Karpas-422 (cell line): Measurements from ENCODE around the gene DAPK3. TPM values are rescaled to one million over a fixed set of nuclear protein-coding genes. Genes with fewer than 3 reads are reported as not detected.
"Not testable (repeated sequence)": the region's sequence is repeated elsewhere in the genome, so short reads cannot be mapped to it uniquely, and the experiment has no call there.

ENCODE experiments used
- DNase-seq: peaks from one replicate; pipeline ENCODE4 v3.0.0-alpha.2; 2015
- H2AFZ ChIP-seq: fragments of 200-600 bp; sonication (generic); 2 replicates; pipeline ENCODE4 v1.6.1; 2014; ENCODE audit warnings: antibody characterized with exemption, low read length, mixed read lengths
- H3K27ac ChIP-seq: fragments of 200-600 bp; sonication (generic); 2 replicates; pipeline ENCODE4 v1.5.1; 2014; ENCODE audit warnings: mild to moderate bottlenecking, low read length, moderate library complexity
- H3K27me3 ChIP-seq: fragments of 200-600 bp; sonication (generic); 2 replicates; pipeline ENCODE4 v1.6.1; 2014; ENCODE audit warnings: low read length, mixed read lengths
- H3K36me3 ChIP-seq: fragments of 200-600 bp; sonication (generic); 2 replicates; pipeline ENCODE4 v1.6.1; 2014; ENCODE audit warnings: low read length, mixed read lengths; ENCODE audit not compliant: insufficient read depth
- H3K4me1 ChIP-seq: fragments of 200-600 bp; sonication (generic); 2 replicates; pipeline ENCODE4 v1.6.1; 2014; ENCODE audit warnings: mild to moderate bottlenecking, low read length, mixed read lengths
- H3K4me2 ChIP-seq: fragments of 200-600 bp; sonication (generic); 2 replicates; pipeline ENCODE4 v1.6.1; 2014; ENCODE audit warnings: low read length, low read depth, mild to moderate bottlenecking; ENCODE audit not compliant: poor library complexity, severe bottlenecking
- H3K4me3 ChIP-seq: fragments of 200-600 bp; sonication (generic); 2 replicates; pipeline ENCODE4 v1.5.1; 2014; ENCODE audit warnings: mild to moderate bottlenecking, antibody characterized with exemption, low read length, mixed read lengths
- H3K79me2 ChIP-seq: fragments of 200-600 bp; sonication (generic); 2 replicates; pipeline ENCODE4 v1.6.1; 2014; ENCODE audit warnings: mild to moderate bottlenecking, low read length, mixed read lengths
- H3K9ac ChIP-seq: fragments of 200-600 bp; sonication (generic); 2 replicates; pipeline ENCODE4 v1.6.0; 2014; ENCODE audit warnings: low read length
- H3K9me2 ChIP-seq: fragments of 200-600 bp; sonication (generic), shearing (Covaris generic); replicated peaks from 2 replicates; pipeline ENCODE4 v1.6.0; 2014; ENCODE audit warnings: mild to moderate bottlenecking, low read length, moderate library complexity; ENCODE audit not compliant: insufficient read depth
- H3K9me3 ChIP-seq: fragments of 300-700, 200-600 bp; sonication (generic); 2 replicates; pipeline ENCODE4 v1.6.1; 2014; ENCODE audit warnings: low read length, mixed read lengths
- H4K20me1 ChIP-seq: fragments of 200-600 bp; sonication (generic); 2 replicates; pipeline ENCODE4 v1.6.1; 2014; ENCODE audit warnings: mild to moderate bottlenecking, antibody characterized with exemption, low read length, low read depth; ENCODE audit not compliant: insufficient read depth
- total RNA-seq: library from RNA; depleted of rRNA; stranded (reverse); fragments of >200 nt; shearing (Covaris generic); gene quantifications from 2 replicates; pipeline ENCODE4 v1.2.3, GENCODE V29; 2014; ENCODE audit warnings: low replicate concordance

Gene DAPK3
- total RNA-seq, 1 experiment from 2014 or later: 17.2 TPM

DNA sequence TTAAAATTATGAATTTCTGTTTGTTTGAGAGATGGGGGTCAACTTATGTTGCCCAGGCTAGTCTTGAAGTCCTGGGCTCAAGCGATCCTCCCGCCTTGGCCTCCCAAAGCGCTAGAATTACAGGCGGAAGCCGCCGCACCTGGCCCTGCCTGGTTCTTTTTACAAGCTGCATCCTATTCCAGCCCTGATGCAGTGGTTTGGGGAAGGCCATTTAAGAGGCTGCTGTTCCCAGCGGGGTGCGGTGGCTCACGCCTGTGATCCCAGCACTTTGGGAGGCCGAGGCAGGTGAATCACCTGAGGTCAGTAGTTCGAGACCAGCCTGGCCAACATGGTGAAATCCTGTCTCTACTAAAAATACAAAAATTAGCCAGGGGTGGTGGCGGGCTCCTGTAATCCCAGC, 2.9 kb downstream of the DAPK3 start:
- not testable (repeated sequence) for H3K36me3 ChIP-seq

DNA sequence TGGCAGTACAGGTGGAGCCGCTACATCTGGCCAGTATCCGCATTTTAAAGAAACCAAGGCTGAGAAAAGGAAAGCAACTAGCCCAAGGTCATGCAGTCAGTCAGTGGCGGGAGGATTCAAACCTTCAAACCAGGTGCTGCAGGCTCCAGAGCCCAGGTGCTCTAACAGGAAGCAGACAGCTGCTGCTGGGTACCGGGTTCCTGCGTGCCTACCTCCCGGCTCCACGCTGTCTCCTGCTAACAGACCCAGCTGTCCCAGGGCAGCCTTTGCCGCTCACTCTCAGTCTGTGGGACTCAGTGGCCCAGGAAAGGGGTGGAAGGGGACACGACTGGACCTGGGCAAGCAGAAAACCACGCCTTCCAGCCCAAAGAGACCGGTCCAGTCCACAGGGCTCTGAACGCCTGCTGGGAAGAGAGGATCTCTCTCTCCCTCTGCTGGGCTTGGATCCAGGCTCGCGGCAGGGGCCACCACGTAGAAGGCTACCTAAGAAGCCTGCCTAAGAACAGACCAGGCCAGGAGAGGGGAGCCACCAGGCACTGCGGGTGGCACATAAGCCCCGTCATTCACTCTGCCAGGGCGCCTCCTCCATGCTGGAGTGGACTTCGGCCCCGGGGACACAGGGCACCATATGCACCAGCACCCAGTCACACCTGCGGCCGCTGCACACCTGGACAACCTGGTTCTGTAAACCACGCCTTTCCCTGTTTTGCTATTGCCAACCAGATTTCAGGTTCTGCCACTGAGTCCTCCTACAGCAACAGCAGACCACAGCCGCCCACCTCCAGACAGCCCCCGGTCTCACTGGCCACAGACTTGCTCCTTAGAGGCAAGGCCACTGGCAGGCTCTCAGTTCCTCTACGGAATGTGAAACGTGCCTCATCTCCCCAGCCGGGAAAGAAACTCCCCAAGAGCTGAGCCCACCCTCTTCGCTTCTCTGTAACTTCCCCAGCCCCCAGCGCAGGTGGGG, 4.6 kb downstream of the DAPK3 start:
- Histone ChIP-seq H2AFZ (no peak overlapping the region), H4K20me1 (peaks cover 11% of the 10 kb centered on the region; the same call in 1 of the 2 replicates), H3K79me2 (peaks cover 24% of the 10 kb centered on the region), H3K4me3 (no peak overlapping the region), H3K27ac (no peak overlapping the region), H3K36me3 (peaks cover 5% of the 10 kb centered on the region; the same call in 1 of the 2 replicates), H3K9ac (no peak overlapping the region), H3K27me3 (no peaks in the 10 kb centered on the region), H3K9me2 (no peaks in the 10 kb centered on the region), H3K4me2 (no peak overlapping the region), H3K4me1 (peaks cover 12% of the 10 kb centered on the region), H3K9me3 (no peaks in the 10 kb centered on the region)
- no peak for DNase-seq

More for the DNA sequence above, 2.9 kb downstream of the DAPK3 start:
- not testable (repeated sequence) for DNase-seq, H3K27me3 ChIP-seq, H3K4me2 ChIP-seq, H3K9ac ChIP-seq, H3K9me3 ChIP-seq, H3K9me2 ChIP-seq, H3K27ac ChIP-seq, H3K4me3 ChIP-seq, H2AFZ ChIP-seq
- Histone ChIP-seq H3K79me2 (peaks cover 24% of the 10 kb centered on the region), H3K4me1 (peaks cover 15% of the 10 kb centered on the region), H4K20me1 (peaks cover 11% of the 10 kb centered on the region; the same call in 1 of the 2 replicates)

DNA sequence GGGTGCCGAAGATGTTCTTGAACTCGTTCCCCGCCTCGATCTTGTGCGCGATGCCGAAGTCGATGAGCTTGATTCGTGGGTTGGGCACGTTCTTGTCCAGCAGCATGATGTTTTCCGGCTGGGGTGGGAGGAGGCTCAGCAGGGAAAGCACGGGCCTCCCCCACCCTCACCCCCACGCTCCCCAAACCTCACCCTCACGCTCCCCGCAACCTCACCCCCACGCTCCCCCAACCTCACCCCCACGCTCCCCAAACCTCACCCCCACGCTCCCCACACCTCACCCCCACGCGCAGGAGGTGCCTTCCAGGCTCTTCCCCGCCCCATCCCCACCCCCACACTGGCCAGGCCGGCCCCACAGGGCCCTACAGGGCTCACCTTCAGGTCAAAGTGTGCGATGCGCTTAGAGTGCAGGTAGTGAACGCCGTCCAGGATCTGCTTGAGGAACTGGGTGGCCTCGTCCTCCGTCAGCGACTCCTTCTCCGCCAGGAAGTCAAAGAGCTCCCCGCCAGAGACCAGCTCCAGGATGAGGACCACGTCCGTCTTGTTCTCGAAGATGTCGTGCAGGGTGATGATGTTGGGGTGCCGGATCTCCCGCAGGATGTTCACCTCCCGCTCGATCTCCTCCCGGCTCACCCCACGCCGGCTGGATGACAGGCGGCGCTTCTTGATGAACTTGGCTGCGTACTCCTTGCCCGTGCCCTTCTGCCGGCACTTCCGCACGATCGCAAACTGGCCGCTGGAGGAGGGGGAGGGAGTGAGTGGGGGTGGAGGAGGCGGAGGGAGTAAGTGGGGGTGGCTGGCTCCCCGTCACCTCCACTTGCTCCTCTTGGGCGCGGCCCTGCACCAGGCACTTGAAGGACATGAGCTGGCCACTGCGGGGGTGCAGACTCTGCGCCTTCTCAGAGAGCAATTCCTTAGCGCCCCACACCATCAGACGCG, 6.4 kb downstream of the DAPK3 start:
- Histone ChIP-seq H3K4me2 (no peak overlapping the region), H3K9me3 (no peaks in the 10 kb centered on the region), H3K27ac (no peak overlapping the region), H3K79me2 (peaks cover 12% of the 10 kb centered on the region), H3K36me3 (peaks cover 5% of the 10 kb centered on the region; the same call in 1 of the 2 replicates), H3K9me2 (no peaks in the 10 kb centered on the region), H2AFZ (no peak overlapping the region), H4K20me1 (peaks cover 3% of the 10 kb centered on the region; the same call in 1 of the 2 replicates), H3K4me1 (peaks cover 3% of the 10 kb centered on the region), H3K4me3 (no peak overlapping the region), H3K27me3 (no peaks in the 10 kb centered on the region), H3K9ac (no peak overlapping the region)
- DNase-seq: no peak

DNA sequence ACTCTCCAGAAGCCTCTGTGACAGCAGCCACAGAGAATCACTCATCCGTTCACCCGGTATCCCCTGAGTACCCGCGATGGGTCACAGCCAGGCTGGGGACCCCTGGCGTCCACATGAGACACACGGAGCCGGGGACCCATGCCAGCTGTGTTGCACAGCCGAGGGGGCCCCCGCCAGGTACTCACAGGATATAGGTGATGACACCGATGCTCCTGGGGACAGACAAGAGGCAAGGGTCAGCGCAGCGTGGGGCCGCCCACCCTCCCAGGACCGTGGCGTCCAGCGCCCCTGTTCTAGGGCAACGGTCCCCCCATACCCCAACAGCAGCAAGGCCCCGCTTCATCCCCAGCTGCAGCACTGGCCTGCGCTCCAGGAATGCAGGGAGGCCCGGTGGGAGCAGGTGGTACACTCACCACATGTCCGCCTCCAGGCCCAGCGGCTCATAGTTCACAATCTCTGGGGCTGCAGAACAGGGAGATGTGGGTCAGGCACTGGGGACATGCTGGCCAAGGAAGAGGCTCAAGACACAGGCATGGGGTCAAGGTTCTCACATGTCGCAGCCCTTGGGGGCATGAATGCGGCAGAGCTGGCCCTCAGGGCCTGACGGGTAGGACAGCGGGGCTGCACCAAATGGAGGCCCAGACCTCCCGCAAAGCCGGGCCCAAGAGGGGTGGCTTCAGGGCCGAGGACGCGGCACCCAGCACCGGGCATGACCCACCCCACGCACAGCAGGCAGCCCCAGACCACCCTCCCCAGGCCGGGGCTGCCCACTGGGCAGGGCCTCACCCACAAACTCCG, 7.2 kb downstream of the DAPK3 start:
- Histone ChIP-seq H3K79me2 (peaks cover 3% of the 10 kb centered on the region), H3K27me3 (no peaks in the 10 kb centered on the region), H3K27ac (no peak overlapping the region), H4K20me1 (no peaks in the 10 kb centered on the region), H3K4me2 (no peak overlapping the region), H3K36me3 (no peaks in the 10 kb centered on the region), H3K4me3 (no peak overlapping the region), H3K4me1 (no peaks in the 10 kb centered on the region), H3K9me2 (no peaks in the 10 kb centered on the region), H3K9ac (no peak overlapping the region), H3K9me3 (no peaks in the 10 kb centered on the region), H2AFZ (no peak overlapping the region)
- DNase-seq: no peak

DNA sequence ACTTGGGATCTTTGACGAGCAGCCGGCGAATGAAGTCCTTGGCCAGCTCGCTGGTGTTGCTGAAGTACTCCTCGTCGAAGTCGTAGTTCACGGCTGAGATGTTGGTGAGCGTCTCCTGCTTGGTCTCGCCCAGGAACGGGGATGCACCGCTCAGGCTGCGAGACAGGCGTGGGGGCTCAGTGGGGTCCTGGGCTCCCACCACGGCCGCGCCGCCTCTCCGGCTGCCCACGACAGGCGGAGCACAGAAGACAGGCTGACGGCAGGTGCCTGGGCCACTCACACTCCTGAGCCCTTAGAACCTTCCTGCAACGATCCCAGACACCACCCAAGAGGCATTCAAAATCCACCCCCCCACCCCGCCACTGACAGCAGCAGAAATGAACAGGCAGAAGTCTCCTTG, 9.9 kb downstream of the DAPK3 start:
- H3K36me3 ChIP-seq: no peaks in the 10 kb centered on the region
- H3K9ac ChIP-seq: no peak overlapping the region

DNA sequence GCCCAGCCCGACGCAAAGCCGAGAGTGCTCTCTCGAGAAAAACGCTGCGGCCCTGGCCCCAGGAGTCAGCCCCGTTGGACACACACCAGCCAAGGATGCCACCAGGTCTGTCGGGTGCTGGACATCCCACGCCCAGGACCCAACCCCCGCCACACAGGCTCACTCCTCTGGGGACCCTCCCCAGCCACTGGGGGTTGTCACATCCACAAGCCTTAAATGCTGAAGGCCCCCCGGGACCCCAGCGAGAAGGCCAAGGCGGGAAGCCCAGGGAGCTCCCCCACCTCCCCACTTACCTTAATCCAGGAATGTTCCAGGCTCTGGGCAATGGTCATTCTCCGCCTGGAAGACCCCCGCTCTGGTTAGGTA, 11.2 kb downstream of the DAPK3 start:
- DNase-seq: no peak
- H2AFZ ChIP-seq: no peak overlapping the region
- H3K4me2 ChIP-seq: no peak overlapping the region
- H3K9me3 ChIP-seq: no peaks in the 10 kb centered on the region
- no peaks in the 10 kb centered on the region for H3K36me3 ChIP-seq
- H4K20me1 ChIP-seq: no peaks in the 10 kb centered on the region
- H3K27me3 ChIP-seq: no peaks in the 10 kb centered on the region
- no peak overlapping the region for H3K27ac ChIP-seq
- H3K4me3 ChIP-seq: no peak overlapping the region
- H3K4me1 ChIP-seq: no peaks in the 10 kb centered on the region
- H3K79me2 ChIP-seq: no peaks in the 10 kb centered on the region
- H3K9ac ChIP-seq: no peak overlapping the region
- no peaks in the 10 kb centered on the region for H3K9me2 ChIP-seq

More for the DNA sequence above, 9.9 kb downstream of the DAPK3 start:
- Histone ChIP-seq H3K4me2 (no peak overlapping the region), H3K9me2 (no peaks in the 10 kb centered on the region), H2AFZ (no peak overlapping the region), H3K27me3 (no peaks in the 10 kb centered on the region), H4K20me1 (no peaks in the 10 kb centered on the region), H3K79me2 (no peaks in the 10 kb centered on the region), H3K4me1 (no peaks in the 10 kb centered on the region), H3K4me3 (no peak overlapping the region), H3K9me3 (no peaks in the 10 kb centered on the region), H3K27ac (no peak overlapping the region)
- no peak for DNase-seq

DNA sequence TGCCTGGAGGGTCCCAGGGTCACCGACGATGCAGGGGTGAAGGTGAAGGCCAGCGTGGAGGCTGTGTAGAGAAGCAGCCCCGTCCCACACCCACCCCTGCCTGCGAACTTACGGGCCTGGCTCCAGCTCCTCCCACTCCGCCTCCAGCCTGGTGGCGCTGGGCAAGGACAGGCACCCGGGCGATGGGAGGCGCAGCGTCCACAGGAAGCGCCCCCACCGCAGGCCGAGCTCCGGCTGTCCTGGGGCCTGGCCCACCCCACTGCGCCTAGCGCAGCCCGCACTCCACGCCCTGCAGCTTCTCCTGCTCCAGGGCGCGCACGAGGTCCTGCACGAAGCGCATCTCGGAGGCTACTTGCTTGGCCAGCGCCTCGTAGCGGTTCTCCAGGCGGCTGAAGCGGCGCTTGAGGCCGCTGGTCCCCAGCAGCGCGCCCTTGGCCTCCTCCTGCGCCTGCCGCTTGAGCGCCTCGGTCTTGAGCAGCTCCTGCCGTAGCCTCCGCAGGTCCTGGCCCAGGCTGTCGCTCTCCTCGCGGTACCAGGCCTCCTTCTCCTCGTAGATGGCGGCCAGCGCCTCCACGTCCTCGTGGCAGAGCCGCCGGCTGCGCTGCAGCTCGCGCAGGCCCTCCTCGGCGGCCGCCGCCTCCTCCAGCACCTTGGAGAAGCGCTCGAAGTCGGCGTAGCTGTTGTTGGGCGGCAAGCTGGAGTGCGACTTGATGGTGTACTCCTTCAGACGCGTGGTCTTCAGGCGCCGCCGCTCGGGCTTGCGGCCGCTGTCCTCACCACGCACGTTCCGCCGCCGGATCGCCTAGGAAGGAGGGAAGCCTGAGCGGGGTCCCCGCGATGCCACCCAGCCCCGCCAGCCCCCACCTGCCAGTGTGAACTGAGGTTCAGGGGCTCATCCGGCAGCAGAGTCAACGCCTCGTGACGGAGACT, 11.8 kb downstream of the DAPK3 start:
- Histone ChIP-seq H3K79me2 (no peaks in the 10 kb centered on the region), H3K36me3 (no peaks in the 10 kb centered on the region), H3K4me1 (no peaks in the 10 kb centered on the region), H2AFZ (no peak overlapping the region), H3K27ac (no peak overlapping the region), H3K9me2 (no peaks in the 10 kb centered on the region), H3K9ac (no peak overlapping the region), H3K9me3 (no peaks in the 10 kb centered on the region), H3K4me2 (no peak overlapping the region), H4K20me1 (no peaks in the 10 kb centered on the region; the same call in 1 of the 2 replicates), H3K4me3 (no peak overlapping the region), H3K27me3 (no peaks in the 10 kb centered on the region)
- no peak for DNase-seq
